Sigmoid colon (tissue), 7 donors: ENCODE measurements around the gene TRIM54. TPM values are rescaled to one million over a fixed set of nuclear protein-coding genes. Genes with fewer than 3 reads are reported as not detected.

Source experiments
- DNase-seq: peaks from one replicate; pipeline ENCODE4 v3.0.0-alpha.2; 2019
- H3K27ac ChIP-seq, 4 donors: fragments of 200-600 bp; sonication (generic); one replicate each; pipeline ENCODE4 v1.5.1; 2016 to 2019; ENCODE audit warnings: mild to moderate bottlenecking in 1 of 4
- H3K27me3 ChIP-seq, 3 donors: fragments of 200-600 bp; sonication (generic); one replicate each; pipeline ENCODE4 v1.5.1; 2019; ENCODE audit warnings: mild to moderate bottlenecking in 1 of 3
- H3K36me3 ChIP-seq, 4 donors: fragments of 200-600 bp; sonication (generic); one replicate each; pipeline ENCODE4 v1.5.1; 2016 to 2019
- H3K4me1 ChIP-seq, 4 donors: fragments of 200-600 bp; sonication (generic); one replicate each; pipeline ENCODE4 v1.5.1; 2017 to 2019
- H3K4me3 ChIP-seq, 4 donors: fragments of 200-600 bp; sonication (generic); one replicate each; pipeline ENCODE4 v1.5.1; 2017 to 2019; ENCODE audit warnings: mild to moderate bottlenecking in 2 of 4, moderate library complexity in 1 of 4
- H3K9me3 ChIP-seq, 4 donors: fragments of 200-600 bp in 3 of 4; sonication (generic) in 3 of 4; one replicate each; pipeline versions ENCODE4 v1.5.1 to v1.6.1; 2013 to 2019
- CTCF ChIP-seq, 4 experiments: fragments of 450-650 bp in 3 of 4; fragments of 200-600 bp in 1 of 4; IDR thresholded peaks; one replicate each; pipeline ENCODE4 v1.5.1; 2016 to 2019; ENCODE audit warnings: antibody characterized with exemption in 4 of 4, mild to moderate bottlenecking in 3 of 4, moderate library complexity in 2 of 4
- EP300 ChIP-seq, 4 donors: sonication (generic); formaldehyde crosslinking; IDR thresholded peaks; one replicate each; pipeline ENCODE4 v1.6.1; 2017; ENCODE audit warnings: antibody characterized with exemption in 4 of 4
- POLR2A ChIP-seq, 2 donors: fragments of 450-650 bp; IDR thresholded peaks; one replicate each; pipeline ENCODE4 v1.6.1; 2016; ENCODE audit warnings: antibody characterized with exemption in 2 of 2, mild to moderate bottlenecking in 2 of 2, moderate library complexity in 2 of 2
- POLR2AphosphoS5 ChIP-seq, 4 donors: sonication (generic); formaldehyde crosslinking; IDR thresholded peaks; one replicate each; pipeline ENCODE4 v1.6.1; 2017; ENCODE audit warnings: antibody characterized with exemption in 4 of 4
- WGBS, 2 donors: extraction: QIAGEN DNeasy Blood & Tissue Kit; methylation state at CpG; one replicate each; pipeline ENCODE4 v1.1.7; 2013; 5-methylcytosine and 5-hydroxymethylcytosine counted together
- intact Hi-C: fragments of 100-400 bp; cut with DNase I; formaldehyde crosslinking; loops from one replicate; pipeline ENCODE4 v1.15.1; 2023
- polyA plus RNA-seq, 3 donors: library from polyadenylated mRNA; stranded (reverse); fragments of 200-250 nt; gene quantifications; one replicate each; pipeline ENCODE4 v1.2.3, GENCODE V29; 2013
- total RNA-seq, 4 donors: library from RNA; depleted of rRNA; stranded (reverse); fragments of >200 nt; gene quantifications; one replicate each; pipeline ENCODE4 v1.1.0, GENCODE V29; 2016
- donor health status: healthy with polysubstance abuse.
- donor health status: Bipolar disorder and iron deficiency.
- donor health status: healthy.

Gene TRIM54
- total and polyA plus RNA-seq, 7 donors = 0.16 to 0.46 (median 0.41) TPM; not detected in 4

- TF ChIP-seq EP300 (IDR thresholded peaks at IDR 0.05) (no peak), CTCF (IDR thresholded peaks at IDR 0.05) (no peak), POLR2AphosphoS5 (IDR thresholded peaks at IDR 0.05) (no peak), POLR2A (IDR thresholded peaks at IDR 0.05) (no peak)
- peaks cover 0 to 38% (median 34%) of the 10 kb centered on the region in 4 donors for H3K4me1 ChIP-seq
- no peaks in the 10 kb centered on the region for H3K9me3 ChIP-seq
- WGBS, 2 donors = 89 to 91% methylated on average over 7 of the region's 7 CpGs
- H3K36me3 ChIP-seq = peaks cover 0 to 5% (median 0%) of the 10 kb centered on the region in 4 donors
- DNase-seq = no peak
- H3K27me3 ChIP-seq = no peaks in the 10 kb centered on the region
- no peak overlapping the region for H3K27ac ChIP-seq
- intact Hi-C loops = loop anchor here (10.0 kb wide), 1 partner anchor 140 kb away; the partner anchor contains the start of genes ATRAID, CAD and SLC5A6
- H3K4me3 ChIP-seq = no peak overlapping the region
Observed at GRCh38 chr2:27354597-27354927, 72.3 kb downstream of the TRIM54 start.

GRCh38 chr2:27356056-27356381 is 73.8 kb downstream of the TRIM54 start:
- peak overlapping the region; percentile 52 to 94 (median 84) for H3K4me3 ChIP-seq
- peak overlapping the region; percentile 79 to 93 (median 86) for H3K27ac ChIP-seq
- intact Hi-C loops = loop anchor here (1.0 to 10.0 kb wide), 2 partner anchors 72 to 141 kb away; partner anchors contain the start of genes ATRAID, CAD, NRBP1 and SLC5A6
- H3K9me3 ChIP-seq = no peaks in the 10 kb centered on the region
- DNase-seq = peak; percentile 70
- TF ChIP-seq POLR2AphosphoS5 (IDR thresholded peaks at IDR 0.05) = no peak
- no peak for TF ChIP-seq EP300 (IDR thresholded peaks at IDR 0.05)
- TF ChIP-seq CTCF (IDR thresholded peaks at IDR 0.05) = no peak
- no peak for TF ChIP-seq POLR2A (IDR thresholded peaks at IDR 0.05)
- no peaks in the 10 kb centered on the region for H3K27me3 ChIP-seq
- H3K36me3 ChIP-seq = no peaks in the 10 kb centered on the region
- WGBS, 2 donors = 0 to 1% methylated on average over 12 of the region's 12 CpGs
- peaks cover 0 to 38% (median 34%) of the 10 kb centered on the region in 4 donors for H3K4me1 ChIP-seq

GRCh38 chr2:27356382-27357181 is 74.4 kb downstream of the TRIM54 start, which contains the start of gene GTF3C2:
Gene GTF3C2, minus strand, starts transcription at chr2:27356764. Its CDS starts 13,210 bp downstream, at chr2:27343554.
- Histone ChIP-seq H3K27me3 (no peaks in the 10 kb centered on the region), H3K27ac (peak within 1 kb of the TSS; percentile 79 to 93 (median 86)), H3K4me3 (peak within 1 kb of the TSS; percentile 52 to 94 (median 84)), H3K4me1 (peaks cover 0 to 38% (median 34%) of the 10 kb centered on the region in 4 donors), H3K9me3 (no peaks in the 10 kb centered on the region), H3K36me3 (no peaks in the 10 kb centered on the region)
- peak; percentile 97 for DNase-seq
- no peak for TF ChIP-seq CTCF (IDR thresholded peaks at IDR 0.05)
- peak in 1 of 2 donors; percentile 33 for TF ChIP-seq POLR2A (IDR thresholded peaks at IDR 0.05)
- TF ChIP-seq POLR2AphosphoS5 (IDR thresholded peaks at IDR 0.05) = peak; percentile 35 to 76 (median 56)
- TF ChIP-seq EP300 (IDR thresholded peaks at IDR 0.05) = peak in 1 of 4 donors; percentile 6
- intact Hi-C loops = loop anchor here (1.0 to 10.0 kb wide), 3 partner anchors 14 to 142 kb away; partner anchors contain the start of genes ATRAID, CAD, EIF2B4 and NRBP1
- WGBS, 2 donors = 0% methylated on average over 67 of the region's 67 CpGs

Other genes starting within 250 kb of the TRIM54 start
- 10 to 100 TPM; 26.4 to 39.4 (median 35.0) TPM for gene TMEM214, start 249.5 kb upstream of the TRIM54 start, total RNA-seq
- gene TMEM214, start 249.5 kb upstream of the TRIM54 start, polyA plus RNA-seq = 10 to 100 TPM; 16.0 to 65.7 (median 16.2) TPM
- gene AGBL5, start 230.8 kb upstream of the TRIM54 start, total RNA-seq = 10 to 100 TPM; 16.8 to 23.3 (median 18.1) TPM
- gene AGBL5, start 230.8 kb upstream of the TRIM54 start, polyA plus RNA-seq = 10 to 100 TPM; 12.4 to 16.2 (median 13.4) TPM
- 100 to 1,000 TPM; 244 to 428 (median 382) TPM for gene OST4, start 210.8 kb upstream of the TRIM54 start, total RNA-seq
- gene OST4, start 210.8 kb upstream of the TRIM54 start, polyA plus RNA-seq = 100 to 1,000 TPM; 366 to 688 (median 635) TPM
- gene EMILIN1, start 203.8 kb upstream of the TRIM54 start, total RNA-seq = 100 to 1,000 TPM; 156 to 350 (median 279) TPM
- gene EMILIN1, start 203.8 kb upstream of the TRIM54 start, polyA plus RNA-seq = 10 to 100 TPM in 1 of 3 donors, 1 to 10 TPM in 2; 4.8 to 50.9 (median 5.3) TPM
- 1 to 10 TPM; 1.6 to 5.3 (median 3.8) TPM for gene KHK, start 195.7 kb upstream of the TRIM54 start, total RNA-seq
- gene KHK, start 195.7 kb upstream of the TRIM54 start, polyA plus RNA-seq = 10 to 100 TPM in 1 of 3 donors, 1 to 10 TPM in 2; 2.4 to 12.7 (median 6.7) TPM
- 1 to 10 TPM in 2 of 4 donors, under 1 TPM in 2; 0.68 to 1.4 (median 0.97) TPM for gene CGREF1, start 163.3 kb upstream of the TRIM54 start, total RNA-seq
- 1 to 10 TPM in 1 of 3 donors, not detected in 2; 2.6 TPM for gene CGREF1, start 163.3 kb upstream of the TRIM54 start, polyA plus RNA-seq
- not detected for gene ABHD1, start 158.6 kb upstream of the TRIM54 start, total RNA-seq
- under 1 TPM in 1 of 3 donors, not detected in 2; 0.15 TPM for gene ABHD1, start 158.6 kb upstream of the TRIM54 start, polyA plus RNA-seq
- 10 to 100 TPM; 47.6 to 58.5 (median 51.6) TPM for gene PREB, start 147.8 kb upstream of the TRIM54 start, total RNA-seq
- gene PREB, start 147.8 kb upstream of the TRIM54 start, polyA plus RNA-seq = 10 to 100 TPM; 28.2 to 50.1 (median 41.8) TPM
- gene PRR30, start 143.0 kb upstream of the TRIM54 start, total RNA-seq = not detected
- gene PRR30, start 143.0 kb upstream of the TRIM54 start, polyA plus RNA-seq = not detected
- gene TCF23, start 133.4 kb upstream of the TRIM54 start, total RNA-seq = not detected
- under 1 TPM in 1 of 3 donors, not detected in 2; 0.03 TPM for gene TCF23, start 133.4 kb upstream of the TRIM54 start, polyA plus RNA-seq
- gene ATRAID, start 70.4 kb upstream of the TRIM54 start, total RNA-seq = 100 to 1,000 TPM; 128 to 226 (median 159) TPM
- gene ATRAID, start 70.4 kb upstream of the TRIM54 start, polyA plus RNA-seq = 10 to 100 TPM; 58.5 to 99.7 (median 73.9) TPM
- 10 to 100 TPM in 3 of 4 donors, 1 to 10 TPM in 1; 7.2 to 15.5 (median 12.9) TPM for gene SLC5A6, start 70.2 kb upstream of the TRIM54 start, total RNA-seq
- gene SLC5A6, start 70.2 kb upstream of the TRIM54 start, polyA plus RNA-seq = 10 to 100 TPM in 1 of 3 donors, 1 to 10 TPM in 2; 2.4 to 26.7 (median 3.5) TPM
- gene CAD, start 65.1 kb upstream of the TRIM54 start, total RNA-seq = 10 to 100 TPM in 3 of 4 donors, 1 to 10 TPM in 1; 9.1 to 25.2 (median 17.1) TPM
- 10 to 100 TPM in 1 of 3 donors, 1 to 10 TPM in 2; 1.8 to 27.4 (median 3.0) TPM for gene CAD, start 65.1 kb upstream of the TRIM54 start, polyA plus RNA-seq
- gene SLC30A3, start 19.4 kb upstream of the TRIM54 start, total RNA-seq = 1 to 10 TPM in 1 of 4 donors, under 1 TPM in 2, not detected in 1; 0.28 to 1.1 (median 0.68) TPM
- gene SLC30A3, start 19.4 kb upstream of the TRIM54 start, polyA plus RNA-seq = under 1 TPM in 2 of 3 donors, not detected in 1; 0.10 to 0.60 TPM
- gene DNAJC5G, start 7.0 kb upstream of the TRIM54 start, total RNA-seq = 1 to 10 TPM in 1 of 4 donors, under 1 TPM in 1, not detected in 2; 0.71 to 1.7 TPM
- not detected for gene DNAJC5G, start 7.0 kb upstream of the TRIM54 start, polyA plus RNA-seq
- gene UCN, start 26.0 kb downstream of the TRIM54 start, total RNA-seq = 1 to 10 TPM in 3 of 4 donors, under 1 TPM in 1; 0.71 to 6.5 (median 2.8) TPM
- under 1 TPM in 1 of 3 donors, not detected in 2; 0.89 TPM for gene UCN, start 26.0 kb downstream of the TRIM54 start, polyA plus RNA-seq
- gene MPV17, start 40.7 kb downstream of the TRIM54 start, total RNA-seq = 10 to 100 TPM; 48.1 to 68.6 (median 61.1) TPM
- 10 to 100 TPM; 22.2 to 61.8 (median 28.7) TPM for gene MPV17, start 40.7 kb downstream of the TRIM54 start, polyA plus RNA-seq
- 10 to 100 TPM; 23.3 to 46.5 (median 28.9) TPM for gene GTF3C2, start 74.3 kb downstream of the TRIM54 start, total RNA-seq
- gene GTF3C2, start 74.3 kb downstream of the TRIM54 start, polyA plus RNA-seq = 10 to 100 TPM; 28.8 to 33.4 (median 31.9) TPM
- 10 to 100 TPM; 41.5 to 64.2 (median 54.8) TPM for gene EIF2B4, start 87.9 kb downstream of the TRIM54 start, total RNA-seq
- 10 to 100 TPM; 26.4 to 31.4 (median 28.0) TPM for gene EIF2B4, start 87.9 kb downstream of the TRIM54 start, polyA plus RNA-seq
- gene SNX17, start 88.2 kb downstream of the TRIM54 start, total RNA-seq = 100 to 1,000 TPM in 1 of 4 donors, 10 to 100 TPM in 3; 71.2 to 102 (median 98.1) TPM
- 10 to 100 TPM; 70.5 to 92.4 (median 78.1) TPM for gene SNX17, start 88.2 kb downstream of the TRIM54 start, polyA plus RNA-seq
- gene ZNF513, start 98.3 kb downstream of the TRIM54 start, total RNA-seq = 1 to 10 TPM; 5.0 to 8.7 (median 7.2) TPM
- 10 to 100 TPM; 15.7 to 27.5 (median 20.4) TPM for gene ZNF513, start 98.3 kb downstream of the TRIM54 start, polyA plus RNA-seq
- 10 to 100 TPM; 40.8 to 48.3 (median 44.5) TPM for gene PPM1G, start 127.2 kb downstream of the TRIM54 start, total RNA-seq
- 10 to 100 TPM; 42.0 to 93.4 (median 47.4) TPM for gene PPM1G, start 127.2 kb downstream of the TRIM54 start, polyA plus RNA-seq
- gene NRBP1, start 146.2 kb downstream of the TRIM54 start, total RNA-seq = 10 to 100 TPM; 78.5 to 93.5 (median 86.4) TPM
- 10 to 100 TPM; 60.8 to 72.8 (median 72.7) TPM for gene NRBP1, start 146.2 kb downstream of the TRIM54 start, polyA plus RNA-seq
- under 1 TPM in 1 of 4 donors, not detected in 3; 0.54 TPM for gene KRTCAP3, start 160.0 kb downstream of the TRIM54 start, total RNA-seq
- gene KRTCAP3, start 160.0 kb downstream of the TRIM54 start, polyA plus RNA-seq = 10 to 100 TPM; 33.0 to 93.5 (median 46.5) TPM
- gene IFT172, start 207.3 kb downstream of the TRIM54 start, total RNA-seq = 10 to 100 TPM; 25.7 to 37.7 (median 33.9) TPM
- 100 to 1,000 TPM in 2 of 3 donors, 10 to 100 TPM in 1; 82.3 to 139 (median 123) TPM for gene IFT172, start 207.3 kb downstream of the TRIM54 start, polyA plus RNA-seq
- gene FNDC4, start 212.8 kb downstream of the TRIM54 start, total RNA-seq = 1 to 10 TPM; 6.1 to 6.8 (median 6.6) TPM
- 1 to 10 TPM in 2 of 3 donors, under 1 TPM in 1; 0.69 to 4.9 (median 4.8) TPM for gene FNDC4, start 212.8 kb downstream of the TRIM54 start, polyA plus RNA-seq
- 1 to 10 TPM in 1 of 4 donors, not detected in 3; 1.1 TPM for gene GCKR, start 214.4 kb downstream of the TRIM54 start, total RNA-seq
- under 1 TPM in 1 of 3 donors, not detected in 2; 0.32 TPM for gene GCKR, start 214.4 kb downstream of the TRIM54 start, polyA plus RNA-seq